Stimulated activated CD4-positive, alpha-beta T cell treated with anti-CD3 and anti-CD28 coated beads, Interleukin-1b, Interleukin-23, amount 100 ng/mL, for 1 hour (primary cell): ENCODE data around the gene GIMAP2.
"Not testable (repeated sequence)": the region's sequence is repeated elsewhere in the genome, so short reads cannot be mapped to it uniquely, and the experiment has no call there.

Experiments
- DNase-seq, 2 donors: peaks; one replicate each; pipeline ENCODE4 v3.0.0-alpha.2; 2020; ENCODE audit warnings: low read depth in 2 of 2

GIMAP2 gene

GRCh38 chr7:150685219-150686029 lies at the start of gene GIMAP2:
GIMAP2 (plus strand) TSS chr7:150685706; CDS start chr7:150687060, 1,354 bp downstream.
- DNase-seq = no peak

- DNase-seq = no peak
Measured at GRCh38 chr7:150641854-150642253, 43.7 kb upstream of the GIMAP2 start.

- DNase-seq = no peak
Measured at GRCh38 chr7:150642926-150643325, 42.6 kb upstream of the GIMAP2 start.

- DNase-seq = no peak
Measured at GRCh38 chr7:150645259-150646020, 40.1 kb upstream of the GIMAP2 start.

- DNase-seq = no peak
Measured at GRCh38 chr7:150648353-150649079, 37.0 kb upstream of the GIMAP2 start.

- DNase-seq = no peak
Measured at GRCh38 chr7:150649080-150649385, 36.5 kb upstream of the GIMAP2 start.

GRCh38 chr7:150654692-150655091 lies 30.8 kb upstream of the GIMAP2 start:
- no peak for DNase-seq

- DNase-seq = no peak
Measured at GRCh38 chr7:150656047-150656446, 29.5 kb upstream of the GIMAP2 start.

- DNase-seq = no peak
Measured at GRCh38 chr7:150657526-150657925, 28.0 kb upstream of the GIMAP2 start.

GRCh38 chr7:150660939-150661613 lies 24.4 kb upstream of the GIMAP2 start:
- no peak for DNase-seq

- DNase-seq = not testable (repeated sequence)
Measured at GRCh38 chr7:150662821-150663220, 22.7 kb upstream of the GIMAP2 start.

- no peak for DNase-seq
Measured at GRCh38 chr7:150663802-150664494, 21.6 kb upstream of the GIMAP2 start.

GRCh38 chr7:150665089-150665748 lies 20.3 kb upstream of the GIMAP2 start:
- DNase-seq = peak in 1 of 2 donors; percentile 38

- no peak for DNase-seq
Measured at GRCh38 chr7:150665896-150666295, 19.6 kb upstream of the GIMAP2 start.

- DNase-seq = no peak
Measured at GRCh38 chr7:150666412-150666811, 19.1 kb upstream of the GIMAP2 start.

- peak in 1 of 2 donors; percentile 37 for DNase-seq
Measured at GRCh38 chr7:150668472-150668911, 17.0 kb upstream of the GIMAP2 start.

- no peak for DNase-seq
Measured at GRCh38 chr7:150668977-150669376, 16.5 kb upstream of the GIMAP2 start.

GRCh38 chr7:150671798-150672585 lies 13.5 kb upstream of the GIMAP2 start:
- DNase-seq = not testable (repeated sequence)

GRCh38 chr7:150675714-150676113 lies 9.8 kb upstream of the GIMAP2 start:
- no peak for DNase-seq

- DNase-seq = not testable (repeated sequence)
Measured at GRCh38 chr7:150676276-150676675, 9.2 kb upstream of the GIMAP2 start.
